C4-2B (cell line): ENCODE data around the gene ARMH2.

Experiments used
- ZFX ChIP-seq: fragments of 450-650 bp; IDR thresholded peaks from 2 replicates; pipeline ENCODE4 v1.6.1; 2017
- TF ChIP-seq, protein P1 (sequence below): fragments of 450-650 bp; conservative IDR thresholded peaks from 2 replicates; pipeline ENCODE4 v1.5.1; 2017; ENCODE audit warnings: mild to moderate bottlenecking

- TF ChIP-seq, protein P1, sequence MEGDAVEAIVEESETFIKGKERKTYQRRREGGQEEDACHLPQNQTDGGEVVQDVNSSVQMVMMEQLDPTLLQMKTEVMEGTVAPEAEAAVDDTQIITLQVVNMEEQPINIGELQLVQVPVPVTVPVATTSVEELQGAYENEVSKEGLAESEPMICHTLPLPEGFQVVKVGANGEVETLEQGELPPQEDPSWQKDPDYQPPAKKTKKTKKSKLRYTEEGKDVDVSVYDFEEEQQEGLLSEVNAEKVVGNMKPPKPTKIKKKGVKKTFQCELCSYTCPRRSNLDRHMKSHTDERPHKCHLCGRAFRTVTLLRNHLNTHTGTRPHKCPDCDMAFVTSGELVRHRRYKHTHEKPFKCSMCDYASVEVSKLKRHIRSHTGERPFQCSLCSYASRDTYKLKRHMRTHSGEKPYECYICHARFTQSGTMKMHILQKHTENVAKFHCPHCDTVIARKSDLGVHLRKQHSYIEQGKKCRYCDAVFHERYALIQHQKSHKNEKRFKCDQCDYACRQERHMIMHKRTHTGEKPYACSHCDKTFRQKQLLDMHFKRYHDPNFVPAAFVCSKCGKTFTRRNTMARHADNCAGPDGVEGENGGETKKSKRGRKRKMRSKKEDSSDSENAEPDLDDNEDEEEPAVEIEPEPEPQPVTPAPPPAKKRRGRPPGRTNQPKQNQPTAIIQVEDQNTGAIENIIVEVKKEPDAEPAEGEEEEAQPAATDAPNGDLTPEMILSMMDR, result no peak
- TF ChIP-seq ZFX, result no peak
Observed at GRCh38 chr6:24775520-24776058, 23.1 kb downstream of the ARMH2 start.
